Left lung (tissue), 10 donors: ENCODE measurements around the gene TEX101. TPM values are rescaled to one million over a fixed set of nuclear protein-coding genes. Genes with fewer than 3 reads are reported as not detected.

Experiments
- ATAC-seq: fragments of 200-7000 bp; cut with Tn5 transposase; one replicate; pipeline ENCODE4 v1.9.1; 2020; ENCODE audit warnings: moderate library complexity
- DNase-seq, 4 donors: peaks; one replicate each; pipeline ENCODE4 v3.0.0-alpha.2; 2013 to 2020
- H3K27ac ChIP-seq, 2 donors: fragments of 200-600 bp; sonication (generic) in 1 of 2; one replicate each; pipeline versions ENCODE4 v1.5.0 to v1.8.0; 2020 to 2021
- H3K27me3 ChIP-seq, 2 donors: fragments of 200-600 bp; sonication (generic) in 1 of 2; one replicate each; pipeline versions ENCODE4 v1.5.0 to v1.8.0; 2020 to 2021
- H3K36me3 ChIP-seq, 2 donors: fragments of 200-600 bp; sonication (generic) in 1 of 2; one replicate each; pipeline versions ENCODE4 v1.5.0 to v1.8.0; 2020 to 2021
- H3K4me1 ChIP-seq, 2 donors: fragments of 200-600 bp; one replicate each; pipeline ENCODE4 v1.8.0; 2021
- H3K4me3 ChIP-seq, 2 donors: fragments of 200-600 bp; sonication (generic) in 1 of 2; one replicate each; pipeline versions ENCODE4 v1.5.0 to v1.8.0; 2020 to 2021; ENCODE audit warnings: mild to moderate bottlenecking in 1 of 2
- H3K9me3 ChIP-seq, 2 donors: fragments of 200-600 bp; sonication (generic) in 1 of 2; one replicate each; pipeline versions ENCODE4 v1.5.0 to v1.8.0; 2020 to 2021
- CTCF ChIP-seq, 2 donors: fragments of 200-600 bp; sonication (generic) in 1 of 2; IDR thresholded peaks; one replicate each; pipeline versions ENCODE4 v1.5.0 to v1.8.0; 2021; ENCODE audit warnings: antibody characterized with exemption in 2 of 2
- intact Hi-C, 2 donors: fragments of 100-400 bp; cut with DNase I; formaldehyde crosslinking; loops; one replicate each; pipeline versions ENCODE4 v1.11.2 to v1.14.2; 2022
- polyA plus RNA-seq, 6 donors: library from polyadenylated mRNA; unstranded; fragments of 120-200 nt; gene quantifications; one replicate each; pipeline ENCODE4 v1.2.1, GENCODE V29; 2013; ENCODE audit not compliant: insufficient read length in 6 of 6
- total RNA-seq, 2 donors: library from RNA; stranded (reverse); fragmentation: NEBNext Ultra II Directional; extraction: Animal tissue kit (Norgen Biotek cat#: 25700); gene quantifications; one replicate each; pipeline ENCODE4 v1.2.1, GENCODE V29; 2021
- donor health status: DM: no; HTN: yes; CAD: no.
- donor health status: DM: no; HTN: no; CAD: no.

The TEX101 gene
- total and polyA plus RNA-seq, 8 donors = not detected

- Histone ChIP-seq H3K9me3 (peaks cover 0 to 8% of the 10 kb centered on the region in 2 donors), H3K36me3 (no peaks in the 10 kb centered on the region), H3K27ac (no peak overlapping the region), H3K27me3 (peaks cover 0 to 4% of the 10 kb centered on the region in 2 donors), H3K4me3 (no peak overlapping the region), H3K4me1 (no peaks in the 10 kb centered on the region)
- DNase-seq (no peak), ATAC-seq (no peak)
- intact Hi-C loops = no loop called here
- TF ChIP-seq CTCF (IDR thresholded peaks at IDR 0.05) = no peak
Measured at GRCh38 chr19:43412441-43412840, 2.2 kb upstream of the TEX101 start.

DNA sequence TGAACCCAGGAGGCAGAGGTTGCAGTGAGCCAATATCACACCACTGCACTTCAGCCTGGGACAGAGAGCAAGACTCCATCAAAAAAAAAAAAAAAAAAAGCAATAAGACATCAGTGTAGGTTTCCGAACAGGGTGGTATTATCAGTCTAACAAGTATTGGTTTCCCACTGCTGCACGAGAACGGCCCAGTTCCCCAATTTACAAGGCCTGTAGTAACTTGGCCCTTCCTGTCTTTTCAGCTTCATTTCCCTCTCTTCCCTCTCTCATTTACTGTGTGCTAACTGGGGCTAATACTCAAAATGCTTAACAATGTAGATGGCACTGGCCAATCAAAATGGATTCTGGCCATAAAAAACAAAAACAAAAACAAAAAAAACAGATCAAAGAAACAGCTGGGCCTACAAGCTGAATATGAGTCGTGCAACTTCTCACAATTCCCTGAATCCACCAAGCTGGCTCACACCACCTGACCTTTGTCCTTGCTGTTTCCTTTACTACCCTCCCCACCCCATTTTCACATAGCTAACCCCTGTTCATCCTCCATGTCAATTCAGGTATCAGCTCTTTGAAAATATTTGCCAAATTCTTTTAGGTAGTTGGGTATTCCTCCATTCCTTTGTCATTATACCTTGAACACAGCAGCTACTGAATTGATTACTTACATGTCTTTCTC is 2.4 kb downstream of the TEX101 start:
- no peak overlapping the region for H3K4me3 ChIP-seq
- H3K4me1 ChIP-seq = no peaks in the 10 kb centered on the region
- DNase-seq = no peak
- intact Hi-C loops = no loop called here
- no peaks in the 10 kb centered on the region for H3K36me3 ChIP-seq
- peaks cover 0 to 8% of the 10 kb centered on the region in 2 donors for H3K9me3 ChIP-seq
- no peak for ATAC-seq
- no peaks in the 10 kb centered on the region for H3K27me3 ChIP-seq
- TF ChIP-seq CTCF (IDR thresholded peaks at IDR 0.05) = no peak
- H3K27ac ChIP-seq = no peak overlapping the region

DNA sequence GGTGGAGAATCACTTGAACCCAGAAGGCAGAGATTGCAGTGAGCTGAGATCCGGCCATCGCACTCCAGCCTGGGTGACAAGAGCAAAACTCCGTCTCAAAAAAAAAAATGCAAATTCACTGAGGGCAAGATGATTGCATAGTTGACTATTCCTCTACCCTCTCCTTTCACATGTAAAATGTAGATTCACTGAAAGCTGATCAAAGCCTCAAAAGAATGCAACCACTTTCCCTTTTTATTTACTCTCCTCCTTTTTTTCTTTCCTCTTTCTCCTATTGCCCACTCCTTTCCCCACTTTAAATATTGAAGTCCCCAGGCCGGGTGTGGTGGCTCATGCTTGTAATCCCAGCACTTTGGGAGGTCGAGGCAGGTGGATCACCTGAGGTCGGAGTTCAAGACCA is 6.3 kb downstream of the TEX101 start:
- TF ChIP-seq CTCF (IDR thresholded peaks at IDR 0.05) = no peak
- Histone ChIP-seq H3K36me3 (no peaks in the 10 kb centered on the region), H3K27me3 (no peaks in the 10 kb centered on the region), H3K4me3 (no peak overlapping the region), H3K9me3 (no peaks in the 10 kb centered on the region), H3K27ac (no peak overlapping the region), H3K4me1 (no peaks in the 10 kb centered on the region)
- DNase-seq (no peak), ATAC-seq (no peak)
- intact Hi-C loops = no loop called here

GRCh38 chr19:43422000-43422688 is 7.5 kb downstream of the TEX101 start:
- Histone ChIP-seq H3K27me3 (no peaks in the 10 kb centered on the region), H3K36me3 (no peaks in the 10 kb centered on the region), H3K4me1 (no peaks in the 10 kb centered on the region), H3K27ac (no peak overlapping the region), H3K4me3 (no peak overlapping the region), H3K9me3 (no peaks in the 10 kb centered on the region)
- intact Hi-C loops = no loop called here
- no peak for TF ChIP-seq CTCF (IDR thresholded peaks at IDR 0.05)
- no peak for ATAC-seq
- no peak for DNase-seq

DNA sequence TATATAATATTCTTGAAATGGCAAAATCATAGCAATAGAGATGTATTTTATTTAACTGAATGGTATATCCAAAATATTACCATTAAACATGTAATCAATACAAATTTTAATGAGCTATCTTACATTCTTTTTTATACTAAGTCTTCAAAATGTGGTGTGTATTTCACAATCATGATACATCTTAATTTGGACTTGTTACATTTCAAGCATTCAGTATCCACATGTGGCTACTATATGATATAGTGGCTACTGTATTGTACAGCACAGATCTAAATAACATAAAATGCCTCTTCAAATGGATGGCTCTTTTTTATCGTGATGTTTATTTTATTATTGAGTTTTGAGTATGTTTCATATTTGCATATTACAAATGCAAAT is 8.0 kb downstream of the TEX101 start:
- Histone ChIP-seq H3K9me3 (no peaks in the 10 kb centered on the region), H3K27me3 (no peaks in the 10 kb centered on the region), H3K27ac (no peak overlapping the region), H3K4me3 (no peak overlapping the region), H3K36me3 (no peaks in the 10 kb centered on the region), H3K4me1 (no peaks in the 10 kb centered on the region)
- DNase-seq (no peak), ATAC-seq (no peak)
- intact Hi-C loops = no loop called here
- TF ChIP-seq CTCF (IDR thresholded peaks at IDR 0.05) = no peak
